Epidermal melanocyte (primary cell): ENCODE results near the gene CD207.

Source experiments
- DNase-seq: peaks from one replicate; pipeline ENCODE4 v3.0.0; 2011; ENCODE audit warnings: low spot score; ENCODE audit not compliant: insufficient read length

The CD207 gene

DNA sequence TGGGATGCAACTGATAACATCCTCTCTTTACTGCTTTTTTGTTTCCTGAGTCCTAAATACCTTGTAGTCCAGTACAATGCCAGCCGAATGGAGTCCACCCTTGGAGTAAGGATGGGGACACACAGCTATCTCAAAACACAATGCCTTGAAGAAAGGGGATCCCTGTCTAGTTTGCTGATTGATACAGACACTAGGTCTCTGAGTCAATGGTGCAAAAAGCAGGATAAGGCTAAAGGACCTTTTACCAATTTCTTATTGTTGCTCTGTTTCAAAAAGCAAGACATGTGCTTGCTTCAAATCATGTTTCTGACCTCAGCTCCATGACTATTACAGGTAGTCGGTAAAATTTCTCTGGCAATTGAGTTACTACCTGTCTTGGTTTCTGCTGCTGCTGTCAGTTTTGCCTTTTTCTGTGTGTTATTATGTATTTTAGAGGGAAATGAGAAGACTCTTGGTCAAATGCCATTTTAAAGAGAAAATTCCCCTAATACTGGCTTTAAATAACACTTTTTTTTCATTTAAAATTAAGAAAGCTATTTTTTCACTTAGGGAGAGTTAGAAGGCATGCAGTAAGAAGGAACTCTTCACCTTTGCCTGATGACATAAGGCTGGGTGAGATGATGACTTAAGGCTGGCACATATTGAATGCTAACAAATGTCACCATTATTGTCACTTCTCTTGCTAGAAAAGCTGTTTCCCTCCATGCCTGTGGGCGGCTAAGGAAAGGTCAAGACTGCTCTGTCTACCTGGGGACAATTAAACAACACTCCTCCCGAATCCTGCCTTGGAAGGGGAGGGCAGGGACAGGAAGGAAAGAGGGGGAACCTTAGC, 40.2 kb downstream of the CD207 start:
- DNase-seq, result no peak

DNA sequence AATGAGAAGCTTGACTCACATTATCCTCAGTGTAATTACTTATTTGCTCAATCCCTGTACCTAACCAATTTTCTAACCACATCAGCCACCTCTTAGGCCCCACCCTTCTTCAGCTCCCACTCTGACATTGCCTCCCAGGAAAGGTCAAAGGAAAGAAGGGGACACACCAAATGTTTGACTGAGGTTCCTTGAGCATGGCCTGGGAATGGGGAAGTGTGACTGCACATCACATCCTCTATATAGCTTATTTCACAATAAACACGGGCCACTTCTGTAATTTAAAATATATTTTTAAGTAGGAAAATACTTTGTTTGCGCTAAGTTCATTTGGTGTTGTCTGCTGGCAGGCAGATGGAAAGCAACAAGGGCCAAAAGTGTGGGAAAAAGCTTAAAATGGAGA, 42.2 kb downstream of the CD207 start:
- no peak for DNase-seq

DNA sequence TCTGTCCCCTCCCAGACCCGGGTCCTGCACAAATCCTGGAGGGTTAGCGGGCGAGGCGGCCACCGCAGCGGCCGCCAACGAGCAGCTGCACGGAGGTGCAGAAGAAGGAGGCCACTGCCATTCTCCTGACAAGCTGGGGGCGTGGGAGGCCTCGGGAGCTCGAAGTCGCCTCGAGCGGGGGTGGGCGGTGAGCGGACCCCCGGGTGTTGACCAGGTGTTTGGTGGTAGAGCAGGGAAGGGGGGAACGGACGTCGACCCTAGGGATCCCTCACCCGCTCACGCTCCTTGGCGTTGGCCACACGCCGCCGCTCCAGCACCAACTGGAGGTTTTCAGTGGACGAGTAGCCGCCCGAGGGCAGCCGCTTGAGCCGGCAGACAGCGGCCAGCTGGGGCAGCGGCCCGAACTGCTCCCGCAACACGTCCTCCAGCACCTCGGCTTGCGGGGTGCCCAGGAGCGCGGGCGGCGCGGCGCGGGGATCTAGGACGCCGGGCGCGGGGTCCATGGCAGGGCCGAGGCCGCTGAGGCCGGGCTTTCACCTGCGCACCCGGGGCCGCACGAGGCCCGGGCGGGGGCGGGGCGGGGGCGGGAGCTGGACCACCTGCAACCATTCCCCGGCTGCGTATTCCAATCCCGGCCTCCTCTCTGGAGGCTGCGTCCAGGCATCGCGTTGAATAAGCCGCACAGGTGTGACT, 45.3 kb downstream of the CD207 start, which contains the start of gene FIGLA:
FIGLA (minus strand) TSS at position 508 of the 693 bp plus-strand sequence; CDS start at position 503, 5 bp downstream.
- DNase-seq, result no peak

DNA sequence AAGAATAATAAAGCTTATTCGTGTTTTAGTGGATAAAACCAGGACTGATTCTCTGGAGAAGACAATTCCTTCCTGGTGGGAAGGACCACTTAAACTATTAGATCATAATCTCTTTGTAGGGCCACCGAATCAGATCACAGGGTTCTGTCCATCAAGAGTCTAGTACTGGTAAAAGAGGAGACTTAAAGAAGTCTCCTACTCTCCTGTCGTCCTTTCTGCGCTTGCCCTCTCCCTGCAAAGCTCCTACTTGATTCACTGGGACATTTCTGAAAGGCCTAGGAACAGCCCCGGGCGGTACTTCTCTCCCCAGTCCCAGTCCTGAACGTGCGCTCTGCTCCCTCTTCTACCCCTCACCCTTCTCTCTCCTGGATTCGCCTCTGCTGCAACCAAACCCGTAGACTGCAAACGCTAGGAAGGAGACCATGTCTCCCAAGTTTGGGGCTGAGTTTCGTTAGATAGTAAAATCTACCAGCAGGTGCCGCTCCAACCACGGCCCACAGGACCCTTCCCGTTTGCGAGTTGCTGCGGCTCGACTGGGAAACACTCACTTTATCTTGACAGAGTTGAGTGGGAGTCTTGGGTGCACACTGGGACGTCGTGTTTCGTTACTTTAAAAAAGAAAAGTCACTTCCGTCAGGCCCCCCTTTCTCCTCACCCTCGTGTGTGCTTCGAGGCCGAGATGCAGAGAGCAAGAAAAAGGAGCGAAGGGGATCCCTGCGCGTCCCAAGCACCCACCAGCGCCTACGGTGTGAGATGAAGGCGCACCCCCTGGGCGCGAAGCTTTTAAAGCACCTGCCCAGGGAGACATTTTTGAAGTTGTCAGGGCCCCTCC, 46.1 kb downstream of the CD207 start:
- no peak for DNase-seq

DNA sequence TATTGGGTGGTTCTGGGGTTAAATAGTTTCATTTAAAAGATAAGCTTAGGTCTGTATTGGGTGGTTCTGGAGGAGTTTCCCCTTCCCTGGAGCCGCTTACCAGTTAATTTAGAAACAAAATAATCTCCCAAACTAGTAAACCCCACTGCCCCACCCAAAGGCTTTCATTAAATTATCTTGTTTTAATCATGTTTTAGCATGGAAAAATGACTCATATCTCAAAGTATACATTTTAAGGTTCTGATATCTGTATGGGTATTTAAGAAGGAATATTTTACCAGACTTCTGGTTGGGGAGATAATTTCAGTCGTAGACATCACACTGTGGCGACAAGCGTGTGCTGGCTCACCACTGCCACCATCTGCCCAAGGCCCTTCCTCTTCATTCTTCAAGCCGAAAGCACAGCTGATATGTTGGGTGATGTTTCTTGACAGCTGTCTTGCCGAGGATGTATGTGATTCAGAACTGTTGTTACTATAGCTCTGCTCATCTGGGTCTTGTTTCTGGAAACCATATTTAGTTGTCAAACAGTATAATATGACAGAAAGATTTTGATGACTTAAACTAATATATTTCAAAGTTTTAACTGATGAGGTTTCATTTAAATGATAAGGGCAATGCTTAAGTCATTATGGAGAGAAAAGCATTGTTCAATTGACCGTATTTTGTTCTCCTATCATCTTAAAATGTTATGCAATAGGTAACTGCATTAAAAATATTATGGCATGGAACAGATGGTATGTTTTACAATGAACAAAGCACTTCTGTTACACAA, 50.3 kb downstream of the CD207 start:
- DNase-seq, result no peak

DNA sequence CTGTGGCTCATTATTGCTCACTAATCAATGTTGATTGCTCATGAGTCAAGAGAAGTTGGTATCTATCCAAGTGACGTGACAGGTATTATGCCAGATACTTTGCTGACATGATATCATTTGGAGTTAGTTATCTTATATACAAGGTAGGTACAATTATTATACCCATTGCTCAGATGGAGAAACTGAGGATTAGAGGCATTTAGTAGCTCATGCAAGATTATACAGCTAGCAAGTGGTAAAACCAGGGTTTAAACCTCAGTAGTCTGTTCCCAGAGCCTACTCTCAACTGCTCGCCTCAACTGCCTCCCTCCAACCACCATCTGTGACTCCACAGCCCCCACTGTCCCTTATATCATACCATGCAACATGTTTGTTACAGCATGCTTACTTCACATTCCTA, 51.3 kb downstream of the CD207 start:
- DNase-seq, result no peak
